DLD1 (cell line): ENCODE data around the gene HRNR.
"Not testable (repeated sequence)": the region's sequence is repeated elsewhere in the genome, so short reads cannot be mapped to it uniquely, and the experiment has no call there.

ENCODE experiments used
- in situ Hi-C: cut with HindIII; loops from 2 replicates; pipeline ENCODE4 v1.10.0; 2017; ENCODE audit warnings: low sequenced_read_pairs

The HRNR gene

GRCh38 chr1:152224093-152224492, at the start of gene HRNR:
Gene HRNR, minus strand, starts transcription at chr1:152224193. Its CDS starts 940 bp downstream, at chr1:152223253.
- in situ Hi-C loops, result no loop called here

GRCh38 chr1:152256394-152256793, 32.4 kb upstream of the HRNR start:
- in situ Hi-C loops, result not testable (repeated sequence)

- in situ Hi-C loops, result no loop called here
Observed at GRCh38 chr1:152252157-152252556, 28.2 kb upstream of the HRNR start.

- in situ Hi-C loops, result no loop called here
Observed at GRCh38 chr1:152251391-152251790, 27.4 kb upstream of the HRNR start.

- in situ Hi-C loops, result loop anchor here (25.0 kb wide), 1 partner anchor 185 kb away; no protein-coding TSS in a partner anchor
Observed at GRCh38 chr1:152247316-152247715, 23.3 kb upstream of the HRNR start.

- in situ Hi-C loops, result loop anchor here (25.0 kb wide), 1 partner anchor 182 kb away; no protein-coding TSS in a partner anchor
Observed at GRCh38 chr1:152244576-152245273, 20.7 kb upstream of the HRNR start.

- in situ Hi-C loops, result loop anchor here (25.0 kb wide), 1 partner anchor 175 kb away; no protein-coding TSS in a partner anchor
Observed at GRCh38 chr1:152237093-152237492, 13.1 kb upstream of the HRNR start.

- in situ Hi-C loops, result loop anchor here (25.0 kb wide), 1 partner anchor 167 kb away; no protein-coding TSS in a partner anchor
Observed at GRCh38 chr1:152228831-152229230, 4.8 kb upstream of the HRNR start.

- in situ Hi-C loops, result loop anchor here (25.0 kb wide), 1 partner anchor 165 kb away; no protein-coding TSS in a partner anchor
Observed at GRCh38 chr1:152227310-152227928, 3.4 kb upstream of the HRNR start.

GRCh38 chr1:152225678-152226077, 1.7 kb upstream of the HRNR start:
- in situ Hi-C loops, result loop anchor here (25.0 kb wide), 1 partner anchor 163 kb away; no protein-coding TSS in a partner anchor

GRCh38 chr1:152220166-152221163, 3.5 kb downstream of the HRNR start:
- in situ Hi-C loops, result no loop called here

- in situ Hi-C loops, result not testable (repeated sequence)
Observed at GRCh38 chr1:152219438-152219837, 4.6 kb downstream of the HRNR start.

- in situ Hi-C loops, result no loop called here
Observed at GRCh38 chr1:152218762-152219436, 5.1 kb downstream of the HRNR start.

GRCh38 chr1:152215604-152216003, 8.4 kb downstream of the HRNR start:
- in situ Hi-C loops, result not testable (repeated sequence)

GRCh38 chr1:152214911-152215310, 9.1 kb downstream of the HRNR start:
- in situ Hi-C loops, result not testable (repeated sequence)

- in situ Hi-C loops, result no loop called here
Observed at GRCh38 chr1:152198982-152199381, 25.0 kb downstream of the HRNR start.

- in situ Hi-C loops, result no loop called here
Observed at GRCh38 chr1:152197361-152197941, 26.5 kb downstream of the HRNR start.

GRCh38 chr1:152191711-152192110, 32.3 kb downstream of the HRNR start:
- in situ Hi-C loops, result no loop called here

GRCh38 chr1:152191260-152191659, 32.7 kb downstream of the HRNR start:
- in situ Hi-C loops, result no loop called here

- in situ Hi-C loops, result no loop called here
Observed at GRCh38 chr1:152190589-152190988, 33.4 kb downstream of the HRNR start.
